GM12891 (cell line): ENCODE results near the gene PPP2R5E.

Source experiments
- POLR2A ChIP-seq: IDR thresholded peaks from 2 replicates; pipeline ENCODE4 v1.6.1; 2011; ENCODE audit warnings: low read depth, low read length, control low read depth
- TAF1 ChIP-seq: IDR thresholded peaks from 2 replicates; pipeline ENCODE4 v1.6.1; 2011; ENCODE audit warnings: low read depth, low read length, control low read depth

- TF ChIP-seq TAF1 (no peak), POLR2A (no peak)
Measured at GRCh38 chr14:63475761-63476160, 67.4 kb downstream of the PPP2R5E start.
